ENCODE measurements around the gene PAFAH1B1.
A peak's percentile ranks its signal among the peaks of the same experiment; 100 is the strongest.

GRCh38 chr17:2592971-2593820, at the start of gene PAFAH1B1:
- TF ChIP-seq CTCF (IDR thresholded peaks at IDR 0.05) (peak in 2 of 3 experiments; percentile 27 to 53), POLR2AphosphoS5 (IDR thresholded peaks at IDR 0.05) (peak; percentile 73 to 91)

Data from esophagus muscularis mucosa (tissue), 3 donors.